Activated CD4-positive, CD25-positive, alpha-beta regulatory T cell (primary cell): ENCODE data around the gene NAA60.
A peak's percentile ranks its signal among the peaks of the same experiment; 100 is the strongest.
"Not testable (repeated sequence)": the region's sequence is repeated elsewhere in the genome, so short reads cannot be mapped to it uniquely, and the experiment has no call there.

Source experiments
- DNase-seq, 4 experiments: peaks; one replicate each; lab custom pipeline; 2025; lab: John Stamatoyannopoulos, UW

Gene NAA60

DNA sequence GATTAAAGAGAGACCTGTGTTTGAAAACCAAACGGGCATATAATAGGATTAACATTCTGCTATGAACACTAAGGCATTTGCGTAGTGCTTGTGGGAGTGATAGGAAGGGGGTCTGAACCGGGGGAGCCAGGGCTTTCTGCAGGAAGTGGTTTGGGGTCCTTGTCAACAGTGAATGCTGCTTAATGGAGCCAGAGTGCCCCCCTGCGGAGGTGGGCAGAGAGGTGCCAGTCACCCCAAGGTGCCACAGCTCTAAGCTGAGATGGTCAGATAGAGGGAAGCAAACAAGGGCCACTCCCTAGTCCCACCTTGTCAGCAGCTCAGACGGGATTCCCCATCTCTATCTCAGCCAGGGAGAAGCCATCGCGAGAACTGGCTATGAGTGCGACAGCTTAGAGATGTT is 17.7 kb downstream of the NAA60 start:
- peak in 1 of 4 experiments; percentile 25 for DNase-seq

- DNase-seq: no peak
Measured at GRCh38 chr16:3465301-3465700, 21.8 kb downstream of the NAA60 start.

- no peak for DNase-seq
Measured at GRCh38 chr16:3465911-3466584, 22.6 kb downstream of the NAA60 start.

GRCh38 chr16:3467182-3467581 is 23.7 kb downstream of the NAA60 start:
- no peak for DNase-seq

DNA sequence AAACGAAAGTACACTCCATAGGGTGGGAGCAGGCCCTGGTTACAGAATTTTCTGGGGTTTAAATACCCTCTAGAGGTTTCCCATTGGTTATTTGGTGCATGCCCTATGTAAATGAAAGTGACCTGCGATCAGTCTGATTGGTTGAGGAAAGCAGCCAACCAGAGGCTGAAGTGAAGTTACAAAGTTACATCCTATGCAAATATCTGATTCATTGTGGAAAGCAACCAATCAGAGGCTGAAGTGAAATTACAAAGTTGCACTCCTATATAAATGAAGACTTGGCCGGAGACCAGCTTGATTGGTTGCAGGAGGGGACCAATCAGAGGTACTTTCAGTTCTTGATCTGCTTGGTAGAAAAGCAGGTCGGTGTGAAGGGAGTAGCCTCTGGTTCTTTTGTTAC is 24.4 kb downstream of the NAA60 start:
- DNase-seq: no peak

DNA sequence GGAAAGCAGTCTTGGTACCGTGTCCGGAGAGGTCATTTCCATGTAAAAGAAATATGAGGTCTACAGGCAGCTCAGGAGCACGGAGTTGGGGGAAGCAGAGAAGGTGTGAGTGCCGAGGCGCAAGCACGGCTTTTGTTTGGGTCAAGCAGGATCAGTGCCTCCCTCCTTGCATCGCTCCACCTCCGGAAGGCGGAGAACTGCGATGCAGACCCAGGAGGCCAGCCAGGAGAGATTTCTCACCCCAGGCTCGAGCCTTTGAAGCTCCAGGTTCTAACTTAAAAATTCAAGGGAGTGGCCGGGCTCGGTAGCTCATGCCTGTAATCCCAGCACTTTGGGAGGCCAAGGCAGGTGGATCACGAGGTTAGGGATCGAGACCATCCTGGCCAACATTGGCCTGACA is 25.0 kb downstream of the NAA60 start:
- DNase-seq: no peak

- no peak for DNase-seq
Measured at GRCh38 chr16:3469736-3470135, 26.3 kb downstream of the NAA60 start.

- DNase-seq: no peak
Measured at GRCh38 chr16:3470723-3471122, 27.2 kb downstream of the NAA60 start.

GRCh38 chr16:3471518-3472176 is 28.2 kb downstream of the NAA60 start:
- no peak for DNase-seq

GRCh38 chr16:3472878-3473595 is 29.6 kb downstream of the NAA60 start:
- DNase-seq: no peak

DNA sequence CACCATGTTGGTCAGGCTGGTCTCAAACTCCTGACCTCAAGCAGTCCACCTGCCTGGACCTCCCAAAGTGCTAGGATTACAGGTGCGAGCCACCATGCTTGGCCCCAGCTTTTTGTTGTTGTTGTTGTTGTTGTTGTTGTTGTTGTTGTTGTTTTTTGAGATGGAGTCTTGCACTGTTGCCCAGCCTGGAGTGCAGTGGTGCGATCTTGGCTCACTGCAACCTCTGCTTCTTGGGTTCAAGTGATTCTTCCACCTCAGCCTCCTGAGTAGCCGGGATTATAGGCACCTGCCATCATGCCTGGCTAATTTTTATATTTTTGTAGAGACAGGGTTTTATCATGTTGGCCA is 30.1 kb downstream of the NAA60 start:
- not testable (repeated sequence) for DNase-seq

DNA sequence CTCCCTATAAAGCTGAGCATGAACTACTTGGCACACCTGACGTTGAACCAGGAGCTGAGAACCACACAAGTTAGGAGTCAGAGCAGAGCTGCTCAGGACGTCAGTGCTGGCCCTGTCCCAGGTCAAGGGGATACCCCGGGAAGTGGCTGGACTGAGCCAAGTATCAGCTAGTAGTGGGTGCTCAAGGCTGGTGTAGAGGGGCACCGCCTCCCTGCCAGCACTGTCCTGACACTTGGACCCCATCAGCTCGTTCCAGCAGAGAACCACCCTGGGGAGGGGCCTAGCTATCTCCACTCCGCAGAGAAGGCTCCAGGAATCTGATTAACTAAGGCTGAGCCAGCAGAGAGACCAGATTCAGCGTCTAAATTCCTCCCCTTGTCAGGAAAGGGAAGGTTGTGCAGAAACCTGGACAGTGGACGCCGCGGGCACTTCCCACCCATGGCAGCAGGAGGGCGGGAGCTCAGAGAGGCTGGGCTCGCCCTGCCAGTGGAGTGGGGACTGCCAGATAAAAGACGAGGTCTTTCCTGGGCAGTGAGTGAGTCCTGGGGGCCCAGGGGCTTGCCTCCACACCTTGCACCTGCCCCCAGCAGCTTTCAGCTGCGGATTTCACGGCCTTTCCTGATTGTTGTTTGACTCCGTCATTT is 30.8 kb downstream of the NAA60 start:
- DNase-seq: no peak

GRCh38 chr16:3474870-3475269 is 31.4 kb downstream of the NAA60 start:
- DNase-seq: not testable (repeated sequence)

DNA sequence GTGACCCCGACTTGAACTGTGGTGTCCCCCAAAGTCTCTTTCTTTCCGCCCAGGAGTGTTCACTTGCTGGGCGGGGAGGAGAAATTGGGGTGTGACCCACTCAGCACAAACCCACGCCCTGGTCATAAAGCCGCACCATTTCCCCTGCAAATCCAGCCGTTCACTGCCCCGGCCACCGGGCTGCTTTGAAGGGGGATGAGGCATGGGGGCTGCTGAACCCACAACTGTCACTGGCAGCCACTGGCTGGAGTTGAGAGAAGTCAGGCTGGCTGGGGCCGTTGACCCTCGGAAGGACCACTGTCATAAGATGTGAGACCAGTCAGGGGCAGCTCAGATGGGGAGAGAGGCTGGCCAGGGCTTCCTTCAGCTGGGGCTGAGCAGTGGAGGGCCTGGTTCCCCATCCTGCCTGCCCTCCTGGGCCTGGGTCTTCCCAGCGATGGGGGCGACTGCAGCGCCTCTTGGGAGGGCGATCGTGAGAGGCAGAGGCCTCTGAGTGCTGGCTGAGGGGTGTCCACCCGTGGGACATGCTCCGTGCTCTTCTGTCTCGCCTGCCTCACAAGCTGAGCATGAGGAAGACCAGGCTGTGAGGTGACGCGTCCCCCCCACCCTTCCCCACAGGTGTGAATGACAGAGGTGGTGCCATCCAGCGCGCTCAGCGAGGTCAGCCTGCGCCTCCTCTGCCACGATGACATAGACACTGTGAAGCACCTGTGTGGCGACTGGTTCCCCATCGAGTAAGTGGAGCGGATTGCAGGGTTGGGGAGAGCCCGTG is 32.3 kb downstream of the NAA60 start:
- no peak for DNase-seq

- no peak for DNase-seq
Measured at GRCh38 chr16:3476409-3476808, 32.9 kb downstream of the NAA60 start.

DNA sequence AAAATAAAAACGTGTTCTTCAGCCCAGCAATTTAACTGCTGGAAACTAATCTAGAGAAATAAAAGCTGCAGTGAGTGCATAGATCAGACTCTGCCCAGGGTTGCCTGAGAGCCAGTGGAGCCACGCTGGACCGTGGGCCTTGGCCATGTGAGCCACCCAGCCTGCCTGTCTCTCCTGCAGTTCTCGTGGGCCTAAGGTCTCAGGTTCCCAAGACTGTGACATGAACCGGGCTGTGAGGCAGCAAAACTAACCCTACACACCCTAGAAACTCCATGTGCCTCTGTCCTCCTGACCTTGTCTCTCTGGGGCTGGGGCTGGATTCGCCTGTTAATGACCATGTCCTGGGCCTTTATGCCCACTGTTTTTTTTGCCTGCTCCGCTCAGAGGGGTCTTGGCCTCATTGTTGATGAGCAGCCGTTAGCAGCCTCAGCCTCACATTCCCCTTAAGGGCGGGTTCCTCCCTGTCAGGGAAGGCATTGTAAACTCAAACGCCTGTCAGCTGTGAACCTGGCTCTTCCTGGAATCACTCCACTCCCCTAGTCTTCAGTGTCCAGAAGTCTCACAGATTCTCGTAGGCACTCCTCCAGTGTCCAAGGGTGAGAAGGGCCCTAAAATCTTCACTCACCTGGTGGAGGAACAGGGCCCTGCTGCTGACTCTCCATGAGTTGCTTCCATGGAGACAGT is 34.9 kb downstream of the NAA60 start:
- no peak for DNase-seq

DNA sequence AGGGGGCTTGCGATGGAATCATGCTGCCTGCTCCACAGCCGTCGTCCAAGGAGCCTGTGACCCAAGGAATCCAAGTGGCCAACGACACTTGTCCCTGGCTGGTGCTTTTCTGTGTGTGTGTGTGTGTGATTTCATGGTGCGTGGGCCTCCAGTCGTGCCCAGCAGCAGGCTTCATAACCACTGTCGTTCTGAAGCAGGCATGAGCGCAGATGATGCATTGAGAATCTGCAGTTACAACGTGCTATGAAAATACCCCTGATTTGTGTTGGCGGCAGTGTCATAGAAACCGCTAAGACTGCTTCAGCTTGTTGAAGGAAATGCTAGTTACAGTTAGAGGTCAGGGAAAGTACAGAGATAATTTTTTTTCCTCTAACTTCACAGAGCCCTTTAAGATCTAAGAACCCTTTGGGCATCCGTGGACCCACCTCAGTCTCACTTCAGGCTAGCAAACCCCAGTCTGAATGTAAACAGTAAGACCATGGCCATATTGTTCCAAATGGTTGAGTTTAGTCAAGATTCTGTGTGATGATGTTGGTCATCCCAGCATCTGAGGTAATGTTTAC is 36.3 kb downstream of the NAA60 start:
- no peak for DNase-seq

DNA sequence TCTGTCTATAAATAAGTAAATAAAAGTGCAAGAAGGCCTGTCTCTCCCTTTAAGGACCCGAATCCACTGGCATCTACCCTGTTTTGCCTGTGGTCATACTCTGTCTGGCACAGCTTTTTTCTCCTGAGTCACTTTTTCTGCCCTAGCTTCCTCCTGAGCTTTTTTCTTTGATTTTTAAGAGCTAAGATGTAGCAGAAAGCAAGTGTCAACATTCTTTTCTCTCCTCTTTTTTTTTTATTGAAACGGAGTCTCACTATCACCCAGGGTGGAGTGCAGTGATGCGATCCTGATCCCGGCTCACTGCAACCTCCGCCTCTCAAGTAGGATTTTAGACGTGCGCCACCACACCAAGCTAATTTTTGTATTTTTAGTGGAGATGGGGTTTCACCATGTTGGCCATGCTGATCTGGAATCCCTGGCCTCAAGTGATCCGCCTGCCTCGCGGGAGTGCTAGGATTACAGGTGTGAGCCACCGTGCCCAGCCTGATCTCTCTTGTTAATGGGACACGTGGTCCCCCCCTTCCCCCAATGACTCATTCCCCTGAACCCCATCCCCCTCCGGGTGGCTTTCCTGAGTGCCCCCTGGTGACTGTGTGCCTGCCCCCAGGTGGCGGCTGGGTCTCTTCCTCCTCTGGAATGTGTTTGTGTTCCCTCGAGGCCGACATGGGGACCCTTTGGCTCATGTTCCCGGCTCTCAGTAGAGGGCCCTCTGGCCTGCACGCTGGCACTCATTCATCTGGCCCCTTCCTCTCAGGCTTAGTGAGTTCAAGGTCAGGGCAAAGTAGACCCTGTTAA is 37.6 kb downstream of the NAA60 start:
- DNase-seq: no peak

DNA sequence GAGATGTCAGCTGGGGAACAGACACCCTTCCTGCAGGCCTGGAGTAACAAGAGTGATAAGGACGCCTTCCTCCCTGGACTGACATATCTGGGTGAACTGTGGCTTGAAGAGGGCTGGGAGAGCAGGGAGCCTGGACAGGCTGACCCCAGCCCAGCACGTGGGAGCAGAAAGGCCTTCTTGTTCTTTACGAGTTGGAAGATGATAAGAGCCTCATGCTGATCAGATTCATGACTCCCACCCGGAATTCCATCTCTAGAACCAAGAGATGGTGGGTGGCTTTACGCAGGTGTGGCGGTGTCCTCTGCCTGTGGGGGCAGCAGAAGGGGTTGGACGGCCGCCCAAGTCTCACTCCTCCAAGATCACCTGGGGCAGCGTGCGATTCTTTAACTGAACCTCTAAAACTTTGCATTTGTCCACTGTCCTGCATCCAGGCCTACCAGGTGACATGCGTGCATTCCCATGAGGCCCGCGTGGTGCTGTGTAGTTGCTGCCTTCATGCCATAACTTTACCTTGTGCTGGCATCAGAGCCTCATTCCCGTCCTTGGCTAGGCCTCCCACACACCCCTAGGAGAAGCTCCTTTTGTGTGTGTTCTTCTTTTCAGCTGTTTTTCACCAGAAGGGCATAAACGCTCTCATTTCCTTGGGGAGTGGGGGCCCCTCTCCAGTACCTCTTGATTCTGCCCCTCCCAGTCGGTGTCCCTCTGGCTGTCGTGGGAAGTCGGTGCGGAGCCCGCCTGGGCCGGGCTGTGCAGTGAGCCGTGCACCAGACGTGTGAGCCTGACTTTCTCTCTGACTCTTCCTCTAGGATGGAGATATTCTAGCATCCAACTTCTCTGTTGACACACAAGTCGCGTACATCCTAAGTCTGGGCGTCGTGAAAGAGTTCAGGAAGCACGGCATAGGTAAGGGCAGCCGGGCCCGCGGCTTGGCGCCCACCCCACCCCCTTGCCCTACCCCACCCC is 38.5 kb downstream of the NAA60 start:
- no peak for DNase-seq
